H1 (cell line): Measurements from ENCODE around the gene CHST8.

Experiments
- BRCA1 ChIP-seq: IDR thresholded peaks from 2 replicates; pipeline ENCODE4 v1.6.1; 2012; ENCODE audit warnings: low read depth, low read length, improper control_type of control experiment
- EGR1 ChIP-seq: IDR thresholded peaks from 2 replicates; pipeline ENCODE4 v1.6.1; 2011; ENCODE audit warnings: low read depth, low read length, borderline replicate concordance
- EP300 ChIP-seq, 2 experiments: IDR thresholded peaks; 1 replicate in 1 of 2; 2 replicates in 1 of 2; pipeline ENCODE4 v1.6.1; 2011 to 2012; ENCODE audit warnings: low read depth in 2 of 2, low read length in 2 of 2, mild to moderate bottlenecking in 2 of 2, borderline replicate concordance in 1 of 2, inconsistent platforms in 1 of 2, moderate library complexity in 1 of 2
- HDAC2 ChIP-seq, 2 experiments: fragments of 300-600 bp in 1 of 2; sonication (generic) in 1 of 2; IDR thresholded peaks; 2 replicates each; pipeline ENCODE4 v1.6.1; 2011 to 2012; ENCODE audit warnings: low read depth in 2 of 2, low read length in 2 of 2, mild to moderate bottlenecking in 2 of 2, moderate library complexity in 2 of 2, borderline replicate concordance in 1 of 2, inconsistent platforms in 1 of 2
- JUND ChIP-seq: IDR thresholded peaks from 2 replicates; pipeline ENCODE4 v1.6.1; 2011; ENCODE audit warnings: mild to moderate bottlenecking, improper control_type of control experiment, low read length
- MAX ChIP-seq: IDR thresholded peaks from 2 replicates; pipeline ENCODE4 v1.6.1; 2012; ENCODE audit warnings: inconsistent platforms
- NANOG ChIP-seq: IDR thresholded peaks from 2 replicates; pipeline ENCODE4 v1.6.1; 2011; ENCODE audit warnings: low read length, low read depth, mild to moderate bottlenecking, inconsistent platforms; ENCODE audit not compliant: insufficient read depth, poor library complexity, severe bottlenecking
- NRF1 ChIP-seq: IDR thresholded peaks from 2 replicates; pipeline ENCODE4 v1.6.1; 2011; ENCODE audit warnings: mild to moderate bottlenecking, low read depth, low read length, improper control_type of control experiment
- POLR2A ChIP-seq, 2 experiments: IDR thresholded peaks; 1 replicate in 1 of 2; 2 replicates in 1 of 2; pipeline ENCODE4 v1.6.1; 2011; ENCODE audit warnings: low read depth in 2 of 2, low read length in 2 of 2, mild to moderate bottlenecking in 2 of 2; ENCODE audit errors: control extremely low read depth in 1 of 2
- RAD21 ChIP-seq, 2 experiments: IDR thresholded peaks in 1 of 2; conservative IDR thresholded peaks in 1 of 2; 2 replicates each; pipeline ENCODE4 v1.6.1; 2011; ENCODE audit warnings: low read depth in 2 of 2, low read length in 2 of 2, improper control_type of control experiment in 1 of 2, inconsistent platforms in 1 of 2, mild to moderate bottlenecking in 1 of 2, moderate library complexity in 1 of 2
- SIN3A ChIP-seq, 2 experiments: IDR thresholded peaks in 1 of 2; conservative IDR thresholded peaks in 1 of 2; 2 replicates each; pipeline ENCODE4 v1.6.1; 2011 to 2012; ENCODE audit warnings: low read length in 2 of 2, improper control_type of control experiment in 1 of 2, low read depth in 1 of 2, mild to moderate bottlenecking in 1 of 2
- SRF ChIP-seq: IDR thresholded peaks from 2 replicates; pipeline ENCODE4 v1.6.1; 2011; ENCODE audit warnings: mild to moderate bottlenecking, low read depth, low read length, moderate library complexity
- YY1 ChIP-seq: IDR thresholded peaks from 2 replicates; pipeline ENCODE4 v1.6.1; 2011; ENCODE audit warnings: low read depth, mild to moderate bottlenecking, low read length
- TF ChIP-seq, protein P1 (sequence below), 3 experiments: IDR thresholded peaks; 1 replicate in 2 of 3; 2 replicates in 1 of 3; pipeline versions ENCODE4 v1.5.1 to v1.6.1; 2011; ENCODE audit warnings: low read length in 3 of 3, mild to moderate bottlenecking in 3 of 3, inconsistent platforms in 2 of 3, low read depth in 1 of 3, moderate library complexity in 1 of 3; ENCODE audit not compliant: insufficient read depth in 1 of 3; ENCODE audit errors: control extremely low read depth in 1 of 3

DNA sequence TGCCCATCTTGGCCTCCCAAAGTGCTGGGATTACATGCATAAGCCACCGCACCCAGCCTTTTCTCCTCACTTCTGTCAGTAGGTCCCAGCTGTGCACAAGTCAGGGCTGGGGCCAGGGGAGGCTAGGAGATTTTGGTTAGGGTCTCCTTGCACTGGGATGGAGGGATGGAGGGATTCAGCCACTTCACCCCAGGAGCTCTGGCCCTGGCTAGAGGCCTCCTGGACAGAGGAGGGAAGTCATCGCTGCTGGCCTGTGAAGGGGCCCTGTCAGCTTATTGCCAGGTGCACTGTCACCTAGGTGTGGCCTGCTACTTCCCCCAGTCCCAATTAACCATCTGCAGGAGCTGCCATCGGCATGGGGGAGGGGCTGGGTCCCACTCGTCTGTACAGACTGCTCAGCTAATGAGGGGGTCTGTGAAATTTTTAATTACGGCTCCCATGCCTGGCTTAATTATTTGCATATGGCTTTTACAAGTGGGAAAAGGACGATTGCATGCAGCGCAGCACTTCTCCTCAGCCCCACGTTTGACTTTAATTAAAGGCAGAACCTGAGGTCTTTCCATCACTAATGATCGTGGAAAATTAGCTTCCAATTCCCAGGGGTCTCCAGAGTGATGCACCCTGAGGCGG, 52.4 kb downstream of the CHST8 start:
- TF ChIP-seq RAD21 (IDR thresholded peaks at IDR 0.05 in 1 of 2, conservative IDR thresholded peaks at IDR 0.05 in 1 of 2; ENCODE audit: low read depth in 2 of 2, low read length in 2 of 2) (no peak), EGR1 (no peak), POLR2A (IDR thresholded peaks at IDR 0.05; ENCODE audit: control extremely low read depth in 1 of 2, low read depth in 2 of 2, low read length in 2 of 2) (no peak), BRCA1 (no peak), MAX (no peak), EP300 (IDR thresholded peaks at IDR 0.05; ENCODE audit: borderline replicate concordance in 1 of 2, low read depth in 2 of 2, low read length in 2 of 2) (no peak), SRF (no peak), NRF1 (no peak), SIN3A (conservative IDR thresholded peaks at IDR 0.05 in 1 of 2, IDR thresholded peaks at IDR 0.05 in 1 of 2; ENCODE audit: low read depth in 1 of 2, low read length in 2 of 2) (no peak), HDAC2 (IDR thresholded peaks at IDR 0.05; ENCODE audit: borderline replicate concordance in 1 of 2, low read depth in 2 of 2, low read length in 2 of 2) (no peak), JUND (no peak), YY1 (no peak), NANOG (no peak)
- TF ChIP-seq, protein P1, sequence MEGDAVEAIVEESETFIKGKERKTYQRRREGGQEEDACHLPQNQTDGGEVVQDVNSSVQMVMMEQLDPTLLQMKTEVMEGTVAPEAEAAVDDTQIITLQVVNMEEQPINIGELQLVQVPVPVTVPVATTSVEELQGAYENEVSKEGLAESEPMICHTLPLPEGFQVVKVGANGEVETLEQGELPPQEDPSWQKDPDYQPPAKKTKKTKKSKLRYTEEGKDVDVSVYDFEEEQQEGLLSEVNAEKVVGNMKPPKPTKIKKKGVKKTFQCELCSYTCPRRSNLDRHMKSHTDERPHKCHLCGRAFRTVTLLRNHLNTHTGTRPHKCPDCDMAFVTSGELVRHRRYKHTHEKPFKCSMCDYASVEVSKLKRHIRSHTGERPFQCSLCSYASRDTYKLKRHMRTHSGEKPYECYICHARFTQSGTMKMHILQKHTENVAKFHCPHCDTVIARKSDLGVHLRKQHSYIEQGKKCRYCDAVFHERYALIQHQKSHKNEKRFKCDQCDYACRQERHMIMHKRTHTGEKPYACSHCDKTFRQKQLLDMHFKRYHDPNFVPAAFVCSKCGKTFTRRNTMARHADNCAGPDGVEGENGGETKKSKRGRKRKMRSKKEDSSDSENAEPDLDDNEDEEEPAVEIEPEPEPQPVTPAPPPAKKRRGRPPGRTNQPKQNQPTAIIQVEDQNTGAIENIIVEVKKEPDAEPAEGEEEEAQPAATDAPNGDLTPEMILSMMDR (IDR thresholded peaks at IDR 0.05; ENCODE audit: control extremely low read depth in 1 of 3, insufficient read depth in 1 of 3, low read depth in 1 of 3, low read length in 3 of 3), result no peak
